IMR-90 (cell line): ENCODE measurements around the gene CDH23. TPM values are rescaled to one million over a fixed set of nuclear protein-coding genes. Genes with fewer than 3 reads are reported as not detected.

Source experiments
- ATAC-seq: fragments of 200-7000 bp; cut with Tn5 transposase; 2 replicates; pipeline ENCODE4 v1.9.1; 2020; ENCODE audit warnings: low read depth, mild to moderate bottlenecking, moderate library complexity
- BruUV-seq: library from RNA; stranded (reverse); fragments of 400-500 nt; replicated peaks from 2 replicates; lab custom pipeline; 2021; lab: Mats Ljungman, UMichigan
- CTCF ChIA-PET: fragments of 300-600 bp; formaldehyde crosslinking; extraction: SDS; loops from one replicate; lab custom pipeline; 2021; ENCODE audit warnings: antibody characterized with exemption; lab: Yijun Ruan, JAX
- POLR2A ChIA-PET: fragments of 300-600 bp; sonication (Branson Sonifier 250); formaldehyde crosslinking; loops from one replicate; lab custom pipeline; 2022; ENCODE audit warnings: antibody characterized with exemption; ENCODE audit not compliant: unreplicated experiment; lab: Charles Lee
- DNase-seq: peaks from one replicate; pipeline ENCODE4 v3.0.0; 2013
- H2AFZ ChIP-seq: replicated peaks from 2 replicates; pipeline ENCODE3; 2013; ENCODE audit warnings: low read length, mild to moderate bottlenecking; ENCODE audit not compliant: poor library complexity
- H2AK5ac ChIP-seq: 2 replicates; pipeline ENCODE4 v1.6.1; 2013; ENCODE audit warnings: low read depth, low read length, inconsistent platforms
- H2AK9ac ChIP-seq: replicated peaks from 2 replicates; pipeline ENCODE3; 2013; ENCODE audit warnings: mild to moderate bottlenecking, low read depth, low read length, moderate library complexity; ENCODE audit not compliant: poor library complexity
- H2BK120ac ChIP-seq: 2 replicates; pipeline ENCODE4 v1.6.1; 2013; ENCODE audit warnings: low read depth, low read length, inconsistent platforms
- H2BK15ac ChIP-seq: 3 replicates; pipeline ENCODE4 v1.6.1; 2013; ENCODE audit warnings: low read depth, low read length, inconsistent platforms
- H2BK20ac ChIP-seq: 2 replicates; pipeline ENCODE4 v1.6.1; 2013; ENCODE audit warnings: low read depth, mild to moderate bottlenecking, inconsistent platforms, low read length, moderate library complexity
- H2BK5ac ChIP-seq: 2 replicates; pipeline ENCODE4 v1.6.1; 2013; ENCODE audit warnings: mild to moderate bottlenecking, low read depth, low read length, inconsistent platforms; ENCODE audit not compliant: poor library complexity, severe bottlenecking
- H3K14ac ChIP-seq: replicated peaks from 2 replicates; pipeline ENCODE4 v1.6.1; 2013; ENCODE audit warnings: low read depth, low read length, inconsistent platforms
- H3K18ac ChIP-seq: 2 replicates; pipeline ENCODE4 v1.6.1; 2013; ENCODE audit warnings: low read depth, low read length, control low read depth
- H3K23ac ChIP-seq: 2 replicates; pipeline ENCODE4 v1.6.1; 2013; ENCODE audit warnings: low read depth, low read length, inconsistent platforms
- H3K27ac ChIP-seq: 2 replicates; pipeline ENCODE4 v1.5.1; 2013; ENCODE audit warnings: mild to moderate bottlenecking, control low read depth, low read length; ENCODE audit not compliant: insufficient read depth
- H3K27me3 ChIP-seq: 2 replicates; pipeline ENCODE4 v1.6.1; 2013; ENCODE audit warnings: low read length; ENCODE audit not compliant: control insufficient read depth, insufficient read depth
- H3K36me3 ChIP-seq: 2 replicates; pipeline ENCODE4 v1.6.1; 2013; ENCODE audit warnings: low read length, mixed read lengths; ENCODE audit not compliant: control insufficient read depth, insufficient read depth
- H3K4ac ChIP-seq: 2 replicates; pipeline ENCODE4 v1.6.1; 2013; ENCODE audit warnings: low read depth, low read length, inconsistent platforms
- H3K4me1 ChIP-seq: 2 replicates; pipeline ENCODE4 v1.6.1; 2013; ENCODE audit warnings: low read length, mixed read lengths; ENCODE audit not compliant: control insufficient read depth, insufficient read depth
- H3K4me2 ChIP-seq: 2 replicates; pipeline ENCODE4 v1.6.1; 2013; ENCODE audit warnings: low read depth, mild to moderate bottlenecking, control low read depth, low read length, moderate library complexity
- H3K4me3 ChIP-seq: 2 replicates; pipeline ENCODE4 v1.5.1; 2013; ENCODE audit warnings: low read depth, mild to moderate bottlenecking, control low read depth, low read length, moderate library complexity; ENCODE audit not compliant: insufficient read depth
- H3K56ac ChIP-seq: 2 replicates; pipeline ENCODE4 v1.6.1; 2013; ENCODE audit warnings: low read length, inconsistent platforms; ENCODE audit not compliant: insufficient read depth; ENCODE audit errors: extremely low read depth
- H3K79me1 ChIP-seq, 2 experiments: 2 replicates each; pipeline ENCODE4 v1.6.1; 2013; ENCODE audit warnings: low read length in 2 of 2, inconsistent platforms in 1 of 2, low read depth in 1 of 2
- H3K9ac ChIP-seq: 2 replicates; pipeline ENCODE4 v1.6.1; 2013; ENCODE audit warnings: low read depth, low read length, control low read depth
- H3K9me1 ChIP-seq: 2 replicates; pipeline ENCODE4 v1.6.1; 2013; ENCODE audit warnings: low read length, inconsistent platforms; ENCODE audit not compliant: insufficient read depth
- H3K9me3 ChIP-seq: 2 replicates; pipeline ENCODE4 v1.6.1; 2013; ENCODE audit warnings: low read length; ENCODE audit not compliant: control insufficient read depth, insufficient read depth
- H4K20me1 ChIP-seq: 2 replicates; pipeline ENCODE4 v1.6.1; 2013; ENCODE audit warnings: low read length, inconsistent platforms; ENCODE audit not compliant: insufficient read depth
- H4K5ac ChIP-seq: 2 replicates; pipeline ENCODE4 v1.6.1; 2013; ENCODE audit warnings: mild to moderate bottlenecking, low read depth, low read length, control low read depth
- H4K8ac ChIP-seq, 2 experiments: 2 replicates each; pipeline ENCODE4 v1.6.1; 2013; ENCODE audit warnings: low read depth in 2 of 2, low read length in 2 of 2, control low read depth in 1 of 2, inconsistent platforms in 1 of 2
- H4K91ac ChIP-seq: 2 replicates; pipeline ENCODE4 v1.6.1; 2013; ENCODE audit warnings: low read depth, low read length, inconsistent platforms; ENCODE audit not compliant: insufficient read depth
- CTCF ChIP-seq: conservative IDR thresholded peaks from 2 replicates; pipeline ENCODE4 v1.5.1; 2012; ENCODE audit warnings: mild to moderate bottlenecking, low read depth, low read length, improper control_type of control experiment
- NFE2L2 ChIP-seq: fragments of 150-350 bp; IDR thresholded peaks from 2 replicates; pipeline ENCODE4 v1.6.1; 2016; ENCODE audit warnings: low read depth, mild to moderate bottlenecking, low read length
- WGBS, 2 experiments: methylation state at CpG; one replicate each; pipeline versions ENCODE4 v1.1.5 to v1.1.7; 2013; ENCODE audit warnings: missing lambda C conversion rate in 2 of 2; ENCODE audit not compliant: insufficient read length in 1 of 2; ENCODE audit errors: extremely low coverage in 2 of 2; 5-methylcytosine and 5-hydroxymethylcytosine counted together
- dilution Hi-C: fragments of 300-500 bp; cut with HindIII; formaldehyde crosslinking; loops from one replicate; pipeline ENCODE4 v1.14.3; 2018; ENCODE audit warnings: low sequenced_read_pairs; ENCODE audit not compliant: unreplicated experiment
- in situ Hi-C: fragments of 300-500 bp; cut with MboI; formaldehyde crosslinking; loops from 3 replicates; pipeline ENCODE4 v1.14.3; 2019; ENCODE audit warnings: low sequenced_read_pairs, inconsistent platforms, mixed read lengths
- intact Hi-C: fragments of 100-400 bp; cut with micrococcal nuclease; formaldehyde crosslinking; loops from 2 replicates; pipeline ENCODE4 v1.10.0; 2022
- polyA plus RNA-seq, 3 experiments: library from polyadenylated mRNA; depleted of rRNA; stranded (reverse); fragments of >200 nt; gene quantifications; 2 replicates each; pipeline ENCODE4 v1.2.3, GENCODE V29; 2012; ENCODE audit warnings: low replicate concordance in 1 of 3
- total RNA-seq: library from RNA; depleted of rRNA; stranded (reverse); fragments of >200 nt; gene quantifications from 2 replicates; pipeline ENCODE4 v1.2.3, GENCODE V29; 2012

Gene CDH23
- total and polyA plus RNA-seq, 2 of the 4 experiments (the other 2 are of a cell fraction): under 0.01 to 0.03 TPM

- no peaks in the 10 kb centered on the region for H3K9me3 ChIP-seq
- ChIA-PET CTCF (no interaction called here), POLR2A (no interaction called here)
- H3K18ac ChIP-seq: no peak overlapping the region
- H2BK5ac ChIP-seq: no peak overlapping the region
- H3K36me3 ChIP-seq: no peaks in the 10 kb centered on the region
- in situ Hi-C loops: no loop called here
- H3K4ac ChIP-seq: no peak overlapping the region
- WGBS, 2 experiments: no CpG with 5 or more reads among the region's 8 CpGs
- no peak overlapping the region for H4K8ac ChIP-seq
- H3K14ac ChIP-seq: no peak overlapping the region
- no peak overlapping the region for H3K4me2 ChIP-seq
- peaks cover 78% of the 10 kb centered on the region for H4K20me1 ChIP-seq
- H2AK5ac ChIP-seq: no peak overlapping the region
- H3K27me3 ChIP-seq: no peaks in the 10 kb centered on the region
- H3K56ac ChIP-seq: no peak overlapping the region
- H3K4me1 ChIP-seq: peaks cover 9% of the 10 kb centered on the region
- no peak overlapping the region for H3K27ac ChIP-seq
- peaks cover 15% of the 10 kb centered on the region for H3K9me1 ChIP-seq
- intact Hi-C loops: no loop called here
- no peak overlapping the region for H2BK120ac ChIP-seq
- no peak overlapping the region for H3K4me3 ChIP-seq
- H2BK15ac ChIP-seq: no peak overlapping the region
- no peak overlapping the region for H4K5ac ChIP-seq
- dilution Hi-C loops: no loop called here
- no TSS peak for BruUV-seq
- no peak overlapping the region for H2BK20ac ChIP-seq
- TF ChIP-seq CTCF: no peak
- TF ChIP-seq NFE2L2: no peak
- no peak overlapping the region for H3K23ac ChIP-seq
- H3K79me1 ChIP-seq: peaks cover 16 to 75% of the 10 kb centered on the region in 2 experiments
- H2AFZ ChIP-seq: no peak overlapping the region
- H3K9ac ChIP-seq: no peak overlapping the region
- H2AK9ac ChIP-seq: no peak overlapping the region
- no peak for ATAC-seq
- no peak overlapping the region for H4K91ac ChIP-seq
- DNase-seq: no peak
These were observed 450.7 kb downstream of the CDH23 start for GRCh38 chr10:71847418-71847817.
